Parathyroid adenoma (tissue), 2 donors: Measurements from ENCODE around the gene THAP7.
"Not testable (repeated sequence)": the region's sequence is repeated elsewhere in the genome, so short reads cannot be mapped to it uniquely, and the experiment has no call there.

Experiments used
- H2AFZ ChIP-seq: fragments of 300-600 bp; sonication (generic); one replicate; pipeline ENCODE4 v1.7.0; 2017; ENCODE audit warnings: antibody characterized with exemption, mild to moderate bottlenecking
- H3K27ac ChIP-seq: fragments of 300-600 bp; sonication (generic); one replicate; pipeline ENCODE4 v1.7.0; 2017
- H3K27me3 ChIP-seq: fragments of 300-600 bp; sonication (generic); one replicate; pipeline ENCODE4 v1.7.0; 2017; ENCODE audit warnings: low read length; ENCODE audit not compliant: control insufficient read depth, insufficient read depth
- H3K36me3 ChIP-seq: fragments of 300-600 bp; sonication (generic); one replicate; pipeline ENCODE4 v1.7.0; 2017; ENCODE audit warnings: low read length; ENCODE audit not compliant: control insufficient read depth, insufficient read depth
- H3K4me1 ChIP-seq: fragments of 300-600 bp; sonication (generic); one replicate; pipeline ENCODE4 v1.7.0; 2017; ENCODE audit warnings: control low read depth
- H3K4me2 ChIP-seq: fragments of 300-600 bp; sonication (generic); one replicate; pipeline ENCODE4 v1.7.0; 2017; ENCODE audit warnings: low read length
- H3K4me3 ChIP-seq: fragments of 300-600 bp; sonication (generic); one replicate; pipeline ENCODE4 v1.7.0; 2017; ENCODE audit warnings: low read depth, low read length
- H3K79me2 ChIP-seq: fragments of 300-600 bp; sonication (generic); one replicate; pipeline ENCODE4 v1.7.0; 2017; ENCODE audit warnings: control low read depth
- H3K9ac ChIP-seq: fragments of 300-600 bp; sonication (generic); one replicate; pipeline ENCODE4 v1.7.0; 2017; ENCODE audit warnings: mild to moderate bottlenecking
- H3K9me3 ChIP-seq: fragments of 300-600 bp; sonication (generic); one replicate; pipeline ENCODE4 v1.7.0; 2017; ENCODE audit warnings: low read length; ENCODE audit not compliant: control insufficient read depth
- TF ChIP-seq, protein P1 (sequence below): fragments of 300-600 bp; sonication (generic); IDR thresholded peaks from one replicate; pipeline ENCODE4 v1.7.0; 2017; ENCODE audit warnings: antibody characterized with exemption, mild to moderate bottlenecking
- donor health status: primary hyperparathyroidism.

The THAP7 gene

DNA sequence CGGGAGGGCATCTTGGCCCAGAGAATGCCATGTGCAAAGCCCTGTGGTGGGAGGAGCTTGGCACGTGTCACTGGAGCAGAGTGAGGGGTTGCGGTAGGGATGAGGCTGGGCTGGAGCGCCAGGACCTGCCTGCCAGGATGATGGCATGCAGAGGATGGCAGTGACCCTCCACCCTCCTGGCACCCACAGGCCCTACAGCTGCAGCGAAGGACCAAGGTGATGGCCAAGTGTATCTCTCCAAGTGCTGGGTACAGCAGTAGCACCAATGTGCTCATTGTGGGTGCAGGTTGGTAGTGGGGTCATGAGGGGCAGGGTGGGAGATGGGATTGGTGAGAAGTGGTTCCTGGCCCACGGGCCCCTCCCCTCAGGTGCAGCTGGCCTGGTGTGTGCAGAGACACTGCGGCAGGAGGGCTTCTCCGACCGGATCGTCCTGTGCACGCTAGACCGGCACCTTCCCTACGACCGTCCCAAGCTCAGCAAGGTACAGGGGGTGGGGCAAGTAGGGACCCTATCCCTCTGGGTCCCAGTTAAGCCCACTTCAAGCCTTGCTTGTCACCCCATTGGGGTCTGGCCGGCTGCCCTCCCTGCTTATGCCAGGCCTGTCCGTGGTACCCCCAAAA lies 27.5 kb downstream of the THAP7 start:
- Histone ChIP-seq H3K79me2 (no peaks in the 10 kb centered on the region), H3K9ac (no peak overlapping the region), H2AFZ (no peak overlapping the region), H3K4me2 (no peak overlapping the region), H3K9me3 (no peaks in the 10 kb centered on the region), H3K27ac (no peak overlapping the region), H3K4me1 (no peaks in the 10 kb centered on the region), H3K4me3 (no peak overlapping the region), H3K27me3 (no peaks in the 10 kb centered on the region), H3K36me3 (no peaks in the 10 kb centered on the region)
- TF ChIP-seq, protein P1, sequence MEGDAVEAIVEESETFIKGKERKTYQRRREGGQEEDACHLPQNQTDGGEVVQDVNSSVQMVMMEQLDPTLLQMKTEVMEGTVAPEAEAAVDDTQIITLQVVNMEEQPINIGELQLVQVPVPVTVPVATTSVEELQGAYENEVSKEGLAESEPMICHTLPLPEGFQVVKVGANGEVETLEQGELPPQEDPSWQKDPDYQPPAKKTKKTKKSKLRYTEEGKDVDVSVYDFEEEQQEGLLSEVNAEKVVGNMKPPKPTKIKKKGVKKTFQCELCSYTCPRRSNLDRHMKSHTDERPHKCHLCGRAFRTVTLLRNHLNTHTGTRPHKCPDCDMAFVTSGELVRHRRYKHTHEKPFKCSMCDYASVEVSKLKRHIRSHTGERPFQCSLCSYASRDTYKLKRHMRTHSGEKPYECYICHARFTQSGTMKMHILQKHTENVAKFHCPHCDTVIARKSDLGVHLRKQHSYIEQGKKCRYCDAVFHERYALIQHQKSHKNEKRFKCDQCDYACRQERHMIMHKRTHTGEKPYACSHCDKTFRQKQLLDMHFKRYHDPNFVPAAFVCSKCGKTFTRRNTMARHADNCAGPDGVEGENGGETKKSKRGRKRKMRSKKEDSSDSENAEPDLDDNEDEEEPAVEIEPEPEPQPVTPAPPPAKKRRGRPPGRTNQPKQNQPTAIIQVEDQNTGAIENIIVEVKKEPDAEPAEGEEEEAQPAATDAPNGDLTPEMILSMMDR = no peak

DNA sequence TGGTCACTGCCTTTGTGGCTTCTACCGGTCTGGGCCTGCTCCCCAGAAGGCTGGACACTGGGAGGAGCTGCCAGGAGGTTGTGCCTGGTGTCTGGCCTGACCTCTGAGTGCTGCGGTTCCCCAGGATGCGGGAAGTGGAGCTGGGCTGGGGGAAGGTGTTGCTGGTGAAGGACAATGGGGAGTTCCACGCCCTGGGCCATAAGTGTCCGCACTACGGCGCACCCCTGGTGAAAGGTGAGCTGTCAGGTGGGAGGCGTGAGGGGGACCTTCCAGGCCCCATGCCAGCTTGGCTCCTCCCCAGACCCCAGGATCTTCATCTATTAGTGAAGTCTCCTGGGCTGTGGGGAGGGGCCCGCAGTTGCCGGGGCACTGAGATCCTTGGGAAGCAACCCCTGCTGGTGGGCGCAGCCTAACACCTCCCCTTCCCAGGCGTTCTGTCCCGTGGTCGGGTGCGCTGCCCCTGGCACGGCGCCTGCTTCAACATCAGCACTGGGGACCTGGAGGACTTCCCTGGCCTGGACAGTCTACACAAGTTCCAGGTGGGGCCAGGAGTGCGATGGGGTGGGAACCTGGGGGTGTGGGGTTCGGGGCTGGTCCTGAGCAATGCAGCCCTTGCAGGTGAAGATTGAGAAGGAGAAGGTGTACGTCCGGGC lies 28.2 kb downstream of the THAP7 start:
- no peak overlapping the region for H3K27ac ChIP-seq

DNA sequence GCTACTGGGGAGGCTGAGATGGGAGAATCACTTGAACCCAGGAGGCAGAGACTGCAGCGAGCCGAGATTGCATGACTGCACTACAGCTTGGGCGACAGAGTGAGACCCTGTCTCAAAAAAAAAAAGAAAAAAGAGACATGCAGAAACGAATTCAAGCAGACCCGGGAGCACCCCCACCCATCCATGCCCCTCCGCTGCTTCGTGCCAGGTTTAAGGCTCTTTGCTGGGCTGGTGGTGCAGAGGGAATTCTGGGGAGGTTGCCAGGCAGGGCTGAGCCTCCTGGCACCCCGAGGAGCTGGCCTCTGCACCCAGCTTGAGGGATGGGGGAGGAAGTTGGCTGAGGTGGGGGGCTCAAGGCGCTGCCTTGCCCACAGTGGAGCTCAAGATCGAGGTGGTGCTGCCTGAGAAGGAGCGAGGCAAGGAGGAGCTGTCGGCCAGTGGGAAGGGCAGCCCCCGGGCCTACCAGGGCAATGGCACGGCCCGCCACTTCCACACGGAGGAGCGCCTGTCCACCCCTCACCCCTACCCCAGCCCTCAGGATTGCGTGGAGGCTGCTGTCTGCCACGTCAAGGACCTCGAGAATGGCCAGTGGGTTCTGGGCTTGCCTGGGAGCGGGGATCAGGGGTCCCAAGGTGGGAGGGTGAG lies 28.9 kb downstream of the THAP7 start:
- H2AFZ ChIP-seq = no peak overlapping the region
- no peaks in the 10 kb centered on the region for H3K36me3 ChIP-seq
- H3K27me3 ChIP-seq = no peaks in the 10 kb centered on the region
- H3K4me1 ChIP-seq = no peaks in the 10 kb centered on the region
- no peak overlapping the region for H3K9ac ChIP-seq
- TF ChIP-seq, protein P1 = no peak
- H3K4me2 ChIP-seq = no peak overlapping the region
- no peak overlapping the region for H3K27ac ChIP-seq
- H3K79me2 ChIP-seq = no peaks in the 10 kb centered on the region
- H3K9me3 ChIP-seq = no peaks in the 10 kb centered on the region
- no peak overlapping the region for H3K4me3 ChIP-seq

More for the DNA sequence above, 28.2 kb downstream of the THAP7 start:
- no peaks in the 10 kb centered on the region for H3K4me1 ChIP-seq
- H3K9me3 ChIP-seq = no peaks in the 10 kb centered on the region
- H3K36me3 ChIP-seq = no peaks in the 10 kb centered on the region
- H3K9ac ChIP-seq = no peak overlapping the region
- no peak overlapping the region for H2AFZ ChIP-seq
- no peak overlapping the region for H3K4me3 ChIP-seq
- no peaks in the 10 kb centered on the region for H3K27me3 ChIP-seq
- TF ChIP-seq, protein P1 = no peak
- H3K4me2 ChIP-seq = no peak overlapping the region
- H3K79me2 ChIP-seq = no peaks in the 10 kb centered on the region

DNA sequence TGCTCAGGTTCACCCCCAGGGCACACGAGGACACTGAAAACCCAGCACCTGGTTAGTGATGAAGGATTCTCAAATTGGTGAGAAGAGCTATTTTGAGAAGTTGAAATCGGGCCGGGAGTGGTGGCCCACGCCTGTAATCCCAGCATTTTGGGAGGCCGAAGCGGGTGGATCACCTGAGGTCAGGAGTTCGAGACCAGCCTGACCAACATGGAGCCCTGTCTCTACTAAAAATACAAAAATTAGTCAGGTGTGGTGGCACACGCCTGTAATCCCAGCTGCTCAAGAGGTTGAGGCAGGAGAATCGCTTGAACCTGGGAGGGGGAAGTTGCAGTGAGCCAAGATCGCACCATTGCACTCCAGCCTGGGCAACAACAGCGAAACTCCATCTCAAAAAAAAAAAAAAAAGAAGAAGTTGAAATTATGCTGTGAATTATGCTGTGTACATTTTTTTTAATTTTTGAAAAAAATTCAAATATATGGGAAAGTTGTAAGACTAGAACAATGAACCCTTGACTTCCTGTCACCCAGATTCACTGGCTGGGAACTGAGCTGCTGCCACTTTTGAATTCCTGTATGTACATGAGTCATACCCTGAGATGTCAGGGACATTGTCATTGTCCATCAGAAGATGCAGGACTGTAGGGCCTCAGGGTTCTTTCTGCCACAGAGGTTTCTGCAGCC lies 29.8 kb downstream of the THAP7 start:
- H2AFZ ChIP-seq, H3K36me3 ChIP-seq, H3K4me3 ChIP-seq, H3K27ac ChIP-seq, H3K4me2 ChIP-seq, H3K79me2 ChIP-seq, H3K9me3 ChIP-seq, H3K27me3 ChIP-seq, H3K9ac ChIP-seq, H3K4me1 ChIP-seq: not testable (repeated sequence)

DNA sequence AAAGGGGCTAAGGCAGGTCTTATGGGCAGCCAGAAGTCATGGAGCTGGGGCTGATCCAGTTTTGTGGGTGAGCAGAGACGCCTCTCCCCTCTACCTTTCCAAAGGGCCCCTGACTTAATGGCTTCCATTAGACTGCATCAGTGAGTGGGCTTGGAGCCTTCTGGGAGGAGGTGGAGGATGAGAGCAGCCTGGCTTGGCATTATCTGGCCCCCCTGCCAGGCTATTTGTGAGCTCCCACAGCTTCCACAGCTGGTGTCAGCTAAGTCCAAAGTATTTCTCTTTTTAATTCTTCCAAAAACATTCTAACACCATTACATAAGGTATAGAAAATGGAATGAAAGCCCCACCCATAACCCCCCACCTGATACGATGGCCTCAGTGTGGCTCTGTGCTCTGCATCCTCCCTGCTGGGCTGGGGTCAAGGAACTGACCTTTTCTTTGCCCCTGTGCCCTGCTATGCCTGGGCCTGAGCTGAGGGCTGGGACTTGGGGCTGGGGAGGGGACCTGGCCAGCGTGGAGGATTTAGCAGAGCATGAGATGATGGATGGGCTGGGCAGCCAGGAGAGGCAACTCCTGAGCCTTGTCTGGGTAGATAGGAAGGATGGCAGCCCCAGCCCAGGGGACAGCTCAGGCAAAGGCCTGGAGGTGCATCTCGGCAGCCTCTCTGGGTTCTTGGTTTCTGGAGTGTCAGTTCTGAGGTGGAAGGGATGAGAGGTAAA lies 30.8 kb downstream of the THAP7 start:
- Histone ChIP-seq H3K4me3 (no peak overlapping the region), H3K9me3 (no peaks in the 10 kb centered on the region), H3K4me1 (no peaks in the 10 kb centered on the region), H3K9ac (no peak overlapping the region), H3K79me2 (no peaks in the 10 kb centered on the region), H3K4me2 (no peak overlapping the region), H3K27ac (no peak overlapping the region), H2AFZ (no peak overlapping the region), H3K36me3 (no peaks in the 10 kb centered on the region), H3K27me3 (no peaks in the 10 kb centered on the region)
- TF ChIP-seq, protein P1 = no peak
